Measurements from ENCODE around the gene LIAS.

- TF ChIP-seq, protein P1, sequence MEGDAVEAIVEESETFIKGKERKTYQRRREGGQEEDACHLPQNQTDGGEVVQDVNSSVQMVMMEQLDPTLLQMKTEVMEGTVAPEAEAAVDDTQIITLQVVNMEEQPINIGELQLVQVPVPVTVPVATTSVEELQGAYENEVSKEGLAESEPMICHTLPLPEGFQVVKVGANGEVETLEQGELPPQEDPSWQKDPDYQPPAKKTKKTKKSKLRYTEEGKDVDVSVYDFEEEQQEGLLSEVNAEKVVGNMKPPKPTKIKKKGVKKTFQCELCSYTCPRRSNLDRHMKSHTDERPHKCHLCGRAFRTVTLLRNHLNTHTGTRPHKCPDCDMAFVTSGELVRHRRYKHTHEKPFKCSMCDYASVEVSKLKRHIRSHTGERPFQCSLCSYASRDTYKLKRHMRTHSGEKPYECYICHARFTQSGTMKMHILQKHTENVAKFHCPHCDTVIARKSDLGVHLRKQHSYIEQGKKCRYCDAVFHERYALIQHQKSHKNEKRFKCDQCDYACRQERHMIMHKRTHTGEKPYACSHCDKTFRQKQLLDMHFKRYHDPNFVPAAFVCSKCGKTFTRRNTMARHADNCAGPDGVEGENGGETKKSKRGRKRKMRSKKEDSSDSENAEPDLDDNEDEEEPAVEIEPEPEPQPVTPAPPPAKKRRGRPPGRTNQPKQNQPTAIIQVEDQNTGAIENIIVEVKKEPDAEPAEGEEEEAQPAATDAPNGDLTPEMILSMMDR (IDR thresholded peaks at IDR 0.05): no peak
- TF ChIP-seq POLR2A (IDR thresholded peaks at IDR 0.05): no peak
These were observed 11.5 kb downstream of the LIAS start for GRCh38 chr4:39470402-39470801.

Data from testis (tissue), 2 donors.